Smooth muscle cell (in vitro differentiated cells): Measurements from ENCODE around the gene SEMA5A. TPM values are rescaled to one million over a fixed set of nuclear protein-coding genes. Genes with fewer than 3 reads are reported as not detected.

Experiments used
- DNase-seq: peaks from one replicate; lab custom pipeline; 2025; ENCODE audit not compliant: unreplicated experiment; lab: John Stamatoyannopoulos, UW
- H2AFZ ChIP-seq: fragments of 200-600 bp; sonication (generic); 2 replicates; pipeline ENCODE4 v1.6.0; 2016; ENCODE audit warnings: antibody characterized with exemption, low read depth, mild to moderate bottlenecking
- H3F3A ChIP-seq: fragments of 200-600 bp; sonication (generic); 2 replicates; pipeline ENCODE4 v1.6.0; 2017; ENCODE audit warnings: antibody characterized with exemption, low read depth
- H3K27ac ChIP-seq: fragments of 200-600 bp; sonication (generic); 2 replicates; pipeline ENCODE4 v1.5.1; 2016; ENCODE audit warnings: low read depth, mild to moderate bottlenecking
- H3K27me3 ChIP-seq: fragments of 200-600 bp; sonication (generic); 2 replicates; pipeline ENCODE4 v1.6.1; 2016; ENCODE audit warnings: low read depth, mild to moderate bottlenecking
- H3K36me3 ChIP-seq: fragments of 200-600 bp; sonication (generic); 2 replicates; pipeline ENCODE4 v1.5.1; 2016; ENCODE audit warnings: low read depth
- H3K4me1 ChIP-seq: fragments of 200-600 bp; sonication (generic); 2 replicates; pipeline ENCODE4 v1.5.1; 2016; ENCODE audit warnings: low read depth
- H3K4me2 ChIP-seq: fragments of 200-600 bp; sonication (generic); 2 replicates; pipeline ENCODE4 v1.6.0; 2016; ENCODE audit warnings: mild to moderate bottlenecking
- H3K4me3 ChIP-seq: fragments of 200-600 bp; sonication (generic); 2 replicates; pipeline ENCODE4 v1.5.1; 2016; ENCODE audit warnings: mild to moderate bottlenecking
- H3K79me2 ChIP-seq: fragments of 200-600 bp; sonication (generic); 2 replicates; pipeline ENCODE4 v1.6.0; 2016; ENCODE audit warnings: low read depth, mild to moderate bottlenecking
- H3K9ac ChIP-seq: fragments of 200-600 bp; sonication (generic); 2 replicates; pipeline ENCODE4 v1.6.0; 2016; ENCODE audit warnings: low read depth
- H3K9me3 ChIP-seq: fragments of 200-600 bp; sonication (generic); replicated peaks from 2 replicates; pipeline ENCODE4 v1.5.1; 2016; ENCODE audit warnings: low read depth
- H4K20me1 ChIP-seq: fragments of 200-600 bp; sonication (generic); 2 replicates; pipeline ENCODE4 v1.6.0; 2016; ENCODE audit warnings: low read depth
- WGBS: methylation state at CpG from one replicate; pipeline ENCODE4 v1.1.7; 2016; ENCODE audit warnings: low lambda C conversion rate; 5-methylcytosine and 5-hydroxymethylcytosine counted together
- polyA plus RNA-seq: library from polyadenylated mRNA; unstranded; fragments of >200 nt; fragmentation: Nextera tagmentation; extraction: Ambion mirVana; gene quantifications from 2 replicates; pipeline ENCODE4 v1.2.1, GENCODE V29; 2016
- total RNA-seq: library from RNA; depleted of rRNA; stranded (reverse); fragments of >200 nt; gene quantifications from 2 replicates; pipeline ENCODE4 v1.2.3, GENCODE V29; 2014
- TF ChIP-seq, protein P1 (sequence below): fragments of 200-600 bp; sonication (generic); IDR thresholded peaks from 2 replicates; pipeline ENCODE4 v1.5.1; 2017; ENCODE audit warnings: borderline replicate concordance, mild to moderate bottlenecking, antibody characterized with exemption; ENCODE audit not compliant: insufficient read depth, poor library complexity, severe bottlenecking

SEMA5A gene
- total and polyA plus RNA-seq, 2 experiments from 2014 or later, result 21.6 to 65.1 TPM

GRCh38 chr5:9388941-9389674 lies 156.8 kb downstream of the SEMA5A start:
- Histone ChIP-seq H3F3A (no peaks in the 10 kb centered on the region), H3K27ac (no peak overlapping the region), H2AFZ (no peak overlapping the region), H3K79me2 (peaks cover 15% of the 10 kb centered on the region), H3K9ac (no peak overlapping the region), H4K20me1 (peaks cover 5% of the 10 kb centered on the region), H3K4me2 (no peak overlapping the region), H3K36me3 (no peaks in the 10 kb centered on the region), H3K4me1 (no peaks in the 10 kb centered on the region), H3K9me3 (no peaks in the 10 kb centered on the region), H3K27me3 (no peaks in the 10 kb centered on the region), H3K4me3 (no peak overlapping the region)
- WGBS, result 64% methylated on average over 5 of the region's 5 CpGs
- TF ChIP-seq, protein P1, sequence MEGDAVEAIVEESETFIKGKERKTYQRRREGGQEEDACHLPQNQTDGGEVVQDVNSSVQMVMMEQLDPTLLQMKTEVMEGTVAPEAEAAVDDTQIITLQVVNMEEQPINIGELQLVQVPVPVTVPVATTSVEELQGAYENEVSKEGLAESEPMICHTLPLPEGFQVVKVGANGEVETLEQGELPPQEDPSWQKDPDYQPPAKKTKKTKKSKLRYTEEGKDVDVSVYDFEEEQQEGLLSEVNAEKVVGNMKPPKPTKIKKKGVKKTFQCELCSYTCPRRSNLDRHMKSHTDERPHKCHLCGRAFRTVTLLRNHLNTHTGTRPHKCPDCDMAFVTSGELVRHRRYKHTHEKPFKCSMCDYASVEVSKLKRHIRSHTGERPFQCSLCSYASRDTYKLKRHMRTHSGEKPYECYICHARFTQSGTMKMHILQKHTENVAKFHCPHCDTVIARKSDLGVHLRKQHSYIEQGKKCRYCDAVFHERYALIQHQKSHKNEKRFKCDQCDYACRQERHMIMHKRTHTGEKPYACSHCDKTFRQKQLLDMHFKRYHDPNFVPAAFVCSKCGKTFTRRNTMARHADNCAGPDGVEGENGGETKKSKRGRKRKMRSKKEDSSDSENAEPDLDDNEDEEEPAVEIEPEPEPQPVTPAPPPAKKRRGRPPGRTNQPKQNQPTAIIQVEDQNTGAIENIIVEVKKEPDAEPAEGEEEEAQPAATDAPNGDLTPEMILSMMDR, result no peak
- no peak for DNase-seq

DNA sequence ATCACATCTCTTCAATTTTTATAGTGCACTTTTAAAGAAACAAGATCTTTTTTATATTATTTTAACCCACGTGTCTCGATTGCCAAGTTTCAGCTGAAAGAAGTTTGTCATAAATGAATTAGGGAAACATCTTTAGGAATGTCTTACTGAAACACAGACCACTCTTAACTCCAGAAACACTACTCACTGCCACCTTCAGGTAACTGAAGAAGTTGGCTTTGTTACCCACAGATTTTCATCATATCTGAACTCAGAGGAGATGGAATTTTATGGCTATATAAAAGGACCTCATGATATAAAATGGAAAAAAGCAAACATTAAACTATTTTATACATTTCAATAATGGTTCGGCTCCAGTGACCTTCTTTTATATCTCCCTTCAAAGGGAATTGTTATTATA lies 158.0 kb downstream of the SEMA5A start:
- H3K9me3 ChIP-seq, result no peaks in the 10 kb centered on the region
- H3K4me1 ChIP-seq, result no peaks in the 10 kb centered on the region
- H3K4me3 ChIP-seq, result no peak overlapping the region
- H3K9ac ChIP-seq, result no peak overlapping the region
- peaks cover 8% of the 10 kb centered on the region for H3K79me2 ChIP-seq
- no peaks in the 10 kb centered on the region for H3F3A ChIP-seq
- H3K27ac ChIP-seq, result no peak overlapping the region
- no peaks in the 10 kb centered on the region for H3K27me3 ChIP-seq
- H4K20me1 ChIP-seq, result peaks cover 5% of the 10 kb centered on the region
- no peak overlapping the region for H3K4me2 ChIP-seq
- H3K36me3 ChIP-seq, result no peaks in the 10 kb centered on the region
- no peak overlapping the region for H2AFZ ChIP-seq
- 97% methylated on average over 3 of the region's 3 CpGs for WGBS
- TF ChIP-seq, protein P1, result no peak
- DNase-seq, result no peak

- H3K27me3 ChIP-seq, result no peaks in the 10 kb centered on the region
- H3F3A ChIP-seq, result no peaks in the 10 kb centered on the region
- no peak overlapping the region for H2AFZ ChIP-seq
- no peak overlapping the region for H3K4me3 ChIP-seq
- H3K9ac ChIP-seq, result no peak overlapping the region
- 94% methylated on average over 4 of the region's 4 CpGs for WGBS
- no peaks in the 10 kb centered on the region for H3K36me3 ChIP-seq
- no peaks in the 10 kb centered on the region for H3K4me1 ChIP-seq
- H3K4me2 ChIP-seq, result no peak overlapping the region
- H3K79me2 ChIP-seq, result peaks cover 8% of the 10 kb centered on the region
- H4K20me1 ChIP-seq, result peaks cover 5% of the 10 kb centered on the region
- H3K27ac ChIP-seq, result no peak overlapping the region
- no peak for DNase-seq
- no peaks in the 10 kb centered on the region for H3K9me3 ChIP-seq
- TF ChIP-seq, protein P1, result no peak
These were observed 158.9 kb downstream of the SEMA5A start for GRCh38 chr5:9386945-9387344.

DNA sequence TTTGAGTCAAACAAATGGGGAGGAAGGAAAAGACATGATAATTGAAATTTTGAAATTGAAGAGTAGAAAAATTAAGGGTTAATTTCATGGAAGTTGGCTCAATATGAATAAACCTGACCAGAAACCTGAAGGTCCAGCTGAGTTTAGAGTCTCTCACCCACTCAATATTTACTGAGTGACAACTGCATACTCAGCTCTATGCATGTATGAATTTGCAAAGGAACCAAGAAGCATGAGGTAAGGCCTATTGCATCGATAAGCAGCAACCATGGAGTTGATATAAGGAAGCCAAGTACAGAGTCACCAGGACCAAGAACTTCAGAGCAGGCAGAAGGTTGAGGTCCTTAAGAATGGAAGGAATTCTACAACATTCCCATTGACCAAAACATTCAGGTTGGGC lies 163.4 kb downstream of the SEMA5A start:
- WGBS, result 100% methylated on average over 1 of the region's 1 CpG
- H3K79me2 ChIP-seq, result peaks cover 1% of the 10 kb centered on the region
- no peak overlapping the region for H2AFZ ChIP-seq
- H3K9me3 ChIP-seq, result no peaks in the 10 kb centered on the region
- peaks cover 9% of the 10 kb centered on the region for H4K20me1 ChIP-seq
- no peaks in the 10 kb centered on the region for H3F3A ChIP-seq
- no peak overlapping the region for H3K4me3 ChIP-seq
- TF ChIP-seq, protein P1, result no peak
- peaks cover 6% of the 10 kb centered on the region for H3K36me3 ChIP-seq
- H3K27me3 ChIP-seq, result no peaks in the 10 kb centered on the region
- DNase-seq, result no peak
- H3K27ac ChIP-seq, result no peak overlapping the region
- no peaks in the 10 kb centered on the region for H3K4me1 ChIP-seq
- no peak overlapping the region for H3K4me2 ChIP-seq
- H3K9ac ChIP-seq, result no peak overlapping the region
